ACHN (cell line): ENCODE results near the gene PLCH1.

Experiments used
- DNase-seq: peaks from one replicate; pipeline ENCODE4 v3.0.0-alpha.2; 2015
- in situ Hi-C: cut with HindIII; loops from 2 replicates; pipeline ENCODE4 v1.10.0; 2017; ENCODE audit warnings: low sequenced_read_pairs, low pct_ligation_motif_present, low pct_unique_long_range_greater_than_20kb

Gene PLCH1

DNA sequence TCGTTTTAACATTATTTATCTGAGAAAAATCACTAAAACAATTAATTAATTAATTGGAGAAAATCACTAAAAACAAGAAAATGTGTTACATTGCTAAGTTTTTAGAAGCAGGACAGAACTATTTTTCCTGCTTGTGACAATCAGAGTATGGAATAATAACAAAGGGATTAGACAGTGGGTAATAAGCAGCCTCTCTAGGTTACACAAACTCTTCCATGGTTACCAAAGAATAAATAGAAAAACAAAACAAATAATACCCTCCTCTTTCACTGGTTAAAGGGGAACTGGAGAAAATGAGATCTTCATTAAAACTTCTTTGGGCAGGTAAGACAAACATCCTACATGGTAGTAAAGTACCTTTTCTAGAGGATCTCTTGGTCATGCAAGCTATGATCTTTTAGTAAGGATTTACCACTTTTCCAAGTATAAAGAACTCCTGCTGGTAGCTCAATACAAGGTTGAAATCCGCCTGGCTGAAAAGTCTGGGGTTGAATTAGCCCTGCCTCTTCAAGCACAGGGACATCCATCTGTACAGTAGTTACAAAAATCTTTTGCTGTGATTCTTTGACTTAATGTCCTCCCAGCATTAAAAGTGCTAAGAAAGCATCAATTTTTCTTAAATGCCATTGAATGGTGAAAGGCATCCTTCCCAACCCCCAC lies 2.5 kb upstream of the PLCH1 start:
- in situ Hi-C loops: no loop called here
- DNase-seq: no peak

- DNase-seq: no peak
- in situ Hi-C loops: no loop called here
Measured at GRCh38 chr3:155746703-155747102, 1.8 kb upstream of the PLCH1 start.

- DNase-seq: peak; percentile 79
- in situ Hi-C loops: no loop called here
Measured at GRCh38 chr3:155745795-155746550, 1.1 kb upstream of the PLCH1 start.

DNA sequence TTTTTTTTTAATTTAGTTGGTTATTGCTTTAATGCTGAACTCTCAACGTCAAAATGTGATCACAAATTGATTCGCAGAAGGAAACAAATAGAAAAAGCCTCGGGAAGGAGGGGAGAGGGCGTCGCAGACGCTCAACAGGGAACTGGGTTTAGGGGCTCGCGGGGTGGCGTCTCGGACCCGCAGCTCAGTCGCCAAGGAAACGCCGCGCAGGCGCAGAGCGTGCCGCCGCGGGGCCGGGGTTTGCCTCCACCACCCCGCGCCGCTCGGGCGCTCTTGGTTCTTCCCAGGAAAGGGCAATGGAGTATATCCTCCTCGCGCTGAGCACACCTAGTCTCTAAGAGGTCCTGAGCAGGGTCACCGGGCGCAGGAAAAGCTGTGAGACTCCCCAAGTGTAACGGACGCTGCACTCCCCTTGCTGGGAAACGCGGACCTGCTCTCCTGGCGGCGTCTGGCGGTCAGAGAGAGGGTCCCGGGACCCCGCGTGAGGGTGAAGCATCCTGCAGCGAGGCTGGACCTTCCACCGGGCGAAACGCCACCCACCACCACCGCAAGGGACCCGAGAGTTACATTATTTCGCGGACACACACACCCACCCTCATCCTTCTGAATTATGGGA lies 753 bp downstream of the PLCH1 start:
- in situ Hi-C loops: no loop called here
- DNase-seq: peak; percentile 81

GRCh38 chr3:155743606-155744005 lies 1.3 kb downstream of the PLCH1 start:
- peak; percentile 12 for DNase-seq
- in situ Hi-C loops: no loop called here

DNA sequence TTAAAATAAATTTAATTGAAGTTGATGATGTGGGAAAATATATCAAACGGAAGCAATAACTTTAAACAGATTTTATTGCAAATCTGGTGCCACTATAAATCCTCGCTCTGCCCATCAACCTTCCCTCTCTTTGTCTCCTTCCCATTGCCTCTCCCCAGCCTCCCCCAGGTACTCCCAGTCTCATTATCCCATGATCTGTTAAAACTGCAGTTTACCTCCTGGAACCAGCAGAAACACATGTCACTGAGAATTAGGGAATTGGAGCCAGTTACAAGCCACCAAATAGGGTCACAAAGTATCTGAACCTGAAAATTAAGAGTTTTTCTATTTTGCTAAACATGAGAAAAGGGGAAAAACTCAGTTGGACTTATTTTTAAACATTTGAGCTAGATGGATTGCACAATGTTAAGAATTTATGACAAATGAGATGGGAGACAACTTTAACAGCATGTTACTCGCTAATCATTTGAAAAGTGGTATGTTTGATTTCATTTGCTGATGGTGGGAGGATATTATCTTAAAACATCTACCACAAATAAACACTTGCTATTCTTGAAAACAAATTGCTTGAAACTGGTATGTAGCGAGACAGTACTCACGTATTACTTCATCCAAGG lies 2.4 kb downstream of the PLCH1 start:
- in situ Hi-C loops: no loop called here
- DNase-seq: no peak

GRCh38 chr3:155741603-155742002 lies 3.3 kb downstream of the PLCH1 start:
- DNase-seq: no peak
- in situ Hi-C loops: no loop called here

- no peak for DNase-seq
- in situ Hi-C loops: no loop called here
Measured at GRCh38 chr3:155741101-155741500, 3.8 kb downstream of the PLCH1 start.

DNA sequence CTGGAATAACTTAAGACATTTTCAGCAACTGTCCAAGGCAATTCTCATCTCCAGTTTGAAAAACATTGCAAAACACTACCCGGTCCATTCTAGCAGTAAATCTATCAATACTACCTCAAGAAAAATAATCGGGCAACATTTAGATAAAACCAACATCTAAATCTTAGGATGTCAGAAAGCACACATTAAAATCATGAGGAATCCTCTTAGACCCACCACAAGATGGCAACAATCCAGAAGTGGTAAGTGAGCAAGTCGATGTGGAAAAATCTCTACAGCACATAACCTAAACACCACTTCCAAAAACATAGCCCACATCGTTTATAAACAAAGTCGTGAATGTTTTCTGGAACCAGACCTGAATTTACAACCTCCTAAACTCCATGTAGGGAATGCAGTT lies 5.7 kb downstream of the PLCH1 start:
- peak; percentile 56 for DNase-seq
- in situ Hi-C loops: no loop called here

- peak; percentile 5 for DNase-seq
- in situ Hi-C loops: no loop called here
Measured at GRCh38 chr3:155738580-155739076, 6.2 kb downstream of the PLCH1 start.

- DNase-seq: peak; percentile 93
- in situ Hi-C loops: no loop called here
Measured at GRCh38 chr3:155737844-155738460, 6.9 kb downstream of the PLCH1 start.

- in situ Hi-C loops: no loop called here
- no peak for DNase-seq
Measured at GRCh38 chr3:155736381-155736780, 8.5 kb downstream of the PLCH1 start.

GRCh38 chr3:155730843-155731242 lies 14.0 kb downstream of the PLCH1 start:
- in situ Hi-C loops: no loop called here

DNA sequence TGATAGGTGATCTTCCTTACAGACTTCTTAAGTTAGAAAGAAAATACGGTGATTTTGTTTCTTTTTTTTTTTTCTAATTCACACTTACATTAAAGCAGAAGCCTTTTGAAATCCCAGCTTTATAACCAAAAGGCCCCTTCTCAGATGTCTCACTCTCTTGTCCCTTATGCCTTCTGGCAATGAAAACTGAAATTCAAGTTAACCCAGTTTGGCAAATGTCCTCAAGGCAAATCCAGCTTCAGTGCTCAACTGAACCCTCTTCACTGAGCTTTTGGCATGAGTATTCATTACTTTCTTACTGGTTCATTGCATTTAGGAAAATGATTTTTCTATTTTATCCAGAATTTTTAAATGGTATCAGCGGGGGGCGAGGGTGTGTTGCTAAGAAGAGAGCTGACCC lies 17.0 kb downstream of the PLCH1 start:
- DNase-seq: no peak
- in situ Hi-C loops: no loop called here

More at GRCh38 chr3:155730843-155731242, 14.0 kb downstream of the PLCH1 start:
- no peak for DNase-seq

- in situ Hi-C loops: loop anchor here (25.0 kb wide), 1 partner anchor 327 kb away; no protein-coding TSS in a partner anchor
- no peak for DNase-seq
Measured at GRCh38 chr3:155714295-155714718, 30.6 kb downstream of the PLCH1 start.

DNA sequence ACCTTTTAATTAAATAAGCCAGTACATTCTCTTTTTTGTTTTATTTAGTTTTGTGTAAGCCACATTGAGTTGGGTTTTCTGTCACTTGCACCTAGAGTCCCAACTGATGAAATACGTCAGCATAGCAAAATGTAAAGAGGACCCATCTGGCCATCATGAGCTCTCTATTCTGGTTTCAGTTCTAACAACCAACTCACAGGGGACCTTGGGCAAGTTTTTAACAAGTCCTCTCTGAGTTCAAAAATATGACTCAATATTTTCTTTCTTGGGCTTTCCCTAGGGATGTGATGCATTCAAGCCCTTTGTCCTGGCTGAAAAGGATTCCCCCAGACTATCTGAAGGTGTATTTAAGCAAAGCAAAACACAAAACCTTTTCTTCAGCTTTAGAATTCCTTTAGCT lies 32.9 kb downstream of the PLCH1 start:
- no peak for DNase-seq
- in situ Hi-C loops: loop anchor here (25.0 kb wide), 1 partner anchor 325 kb away; no protein-coding TSS in a partner anchor

- in situ Hi-C loops: loop anchor here (25.0 kb wide), 1 partner anchor 318 kb away; no protein-coding TSS in a partner anchor
- DNase-seq: no peak
Measured at GRCh38 chr3:155704771-155705559, 39.9 kb downstream of the PLCH1 start.

DNA sequence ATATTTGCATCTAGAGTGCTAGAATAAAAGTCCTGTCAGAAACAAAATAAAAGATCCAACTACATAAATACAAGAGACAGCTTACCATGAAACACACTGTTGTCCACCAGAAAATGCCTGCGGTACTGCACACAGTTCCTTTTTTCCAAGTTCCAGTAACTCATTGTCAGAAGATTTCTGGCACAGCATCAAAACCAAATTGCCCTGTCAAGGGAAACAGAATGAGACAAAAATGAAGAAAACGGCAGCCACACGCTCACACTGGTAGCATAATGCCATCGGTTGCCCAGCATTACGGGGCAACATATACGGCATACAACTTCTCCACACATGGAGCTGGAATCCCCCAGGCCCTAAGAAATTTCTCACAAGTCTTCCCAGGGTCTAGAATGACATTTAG lies 40.8 kb downstream of the PLCH1 start:
- no peak for DNase-seq

More for the DNA sequence above, 40.8 kb downstream of the PLCH1 start:
- in situ Hi-C loops: loop anchor here (25.0 kb wide), 1 partner anchor 317 kb away; no protein-coding TSS in a partner anchor
